Thymus (tissue), 11 donors: ENCODE results near the gene EPS8. TPM values are rescaled to one million over a fixed set of nuclear protein-coding genes. Genes with fewer than 3 reads are reported as not detected.

ENCODE experiments used
- DNase-seq, 9 donors: peaks; one replicate each; pipeline ENCODE4 v3.0.0-alpha.2; 2013; ENCODE audit warnings: low spot score in 9 of 9, low read depth in 6 of 9, missing footprints in 1 of 9
- H3K27ac ChIP-seq, 2 donors: one replicate each; pipeline ENCODE4 v1.5.1; 2013; ENCODE audit warnings: control low read depth in 1 of 2, low read depth in 1 of 2, low read length in 1 of 2, mild to moderate bottlenecking in 1 of 2, moderate library complexity in 1 of 2
- H3K27me3 ChIP-seq, 2 donors: one replicate each; pipeline ENCODE4 v1.5.1; 2013; ENCODE audit warnings: low read length in 1 of 2; ENCODE audit not compliant: control insufficient read depth in 2 of 2, insufficient read depth in 1 of 2
- H3K36me3 ChIP-seq, 2 donors: one replicate each; pipeline ENCODE4 v1.5.1; 2013; ENCODE audit warnings: low read length in 1 of 2, mild to moderate bottlenecking in 1 of 2, moderate library complexity in 1 of 2; ENCODE audit not compliant: control insufficient read depth in 2 of 2, insufficient read depth in 2 of 2
- H3K4me1 ChIP-seq, 2 donors: one replicate each; pipeline ENCODE4 v1.5.1; 2013; ENCODE audit warnings: low read length in 2 of 2; ENCODE audit not compliant: control insufficient read depth in 2 of 2, insufficient read depth in 2 of 2
- H3K4me3 ChIP-seq, 2 donors: one replicate each; pipeline ENCODE4 v1.5.1; 2013; ENCODE audit warnings: low read length in 2 of 2, control low read depth in 1 of 2, mild to moderate bottlenecking in 1 of 2
- H3K9me3 ChIP-seq, 2 donors: one replicate each; pipeline ENCODE4 v1.5.1; 2013; ENCODE audit warnings: low read length in 1 of 2, mild to moderate bottlenecking in 1 of 2; ENCODE audit not compliant: control insufficient read depth in 2 of 2, insufficient read depth in 1 of 2
- WGBS: extraction: QIAGEN DNeasy Blood & Tissue Kit; methylation state at CpG from one replicate; pipeline ENCODE4 v1.1.7; 2013; 5-methylcytosine and 5-hydroxymethylcytosine counted together
- polyA plus RNA-seq: library from polyadenylated mRNA; stranded (reverse); fragments of 200-250 nt; gene quantifications from one replicate; pipeline ENCODE4 v1.2.3, GENCODE V29; 2013
- total RNA-seq: library from RNA; stranded (reverse); fragments of 120-200 nt; gene quantifications from one replicate; pipeline ENCODE4 v1.2.4, GENCODE V29; 2013
- donor health status: healthy.

The EPS8 gene
- total and polyA plus RNA-seq, 2 donors: 3.7 to 9.2 TPM

- 98% methylated on average over 2 of the region's 2 CpGs for WGBS
- Histone ChIP-seq H3K9me3 (no peaks in the 10 kb centered on the region), H3K27ac (no peak overlapping the region), H3K4me1 (no peaks in the 10 kb centered on the region), H3K4me3 (no peak overlapping the region), H3K36me3 (no peaks in the 10 kb centered on the region), H3K27me3 (no peaks in the 10 kb centered on the region)
- DNase-seq: no peak
Observed at GRCh38 chr12:15720295-15720694, 68.9 kb downstream of the EPS8 start.

GRCh38 chr12:15719230-15719629 lies 70.0 kb downstream of the EPS8 start:
- Histone ChIP-seq H3K4me1 (no peaks in the 10 kb centered on the region), H3K4me3 (no peak overlapping the region), H3K36me3 (no peaks in the 10 kb centered on the region), H3K27ac (no peak overlapping the region), H3K27me3 (no peaks in the 10 kb centered on the region), H3K9me3 (no peaks in the 10 kb centered on the region)
- no peak for DNase-seq
- whole genome bisulfite sequencing: 94% methylated on average over 2 of the region's 2 CpGs

- H3K9me3 ChIP-seq: no peaks in the 10 kb centered on the region
- no peaks in the 10 kb centered on the region for H3K4me1 ChIP-seq
- no peak overlapping the region for H3K27ac ChIP-seq
- no peak overlapping the region for H3K4me3 ChIP-seq
- no peaks in the 10 kb centered on the region for H3K27me3 ChIP-seq
- DNase-seq: no peak
- H3K36me3 ChIP-seq: no peaks in the 10 kb centered on the region
- 45% methylated on average over 1 of the region's 1 CpG for WGBS
Observed at GRCh38 chr12:15717940-15718567, 71.1 kb downstream of the EPS8 start.

GRCh38 chr12:15716581-15716980 lies 72.6 kb downstream of the EPS8 start:
- Histone ChIP-seq H3K27ac (no peak overlapping the region), H3K4me3 (no peak overlapping the region), H3K4me1 (no peaks in the 10 kb centered on the region), H3K36me3 (no peaks in the 10 kb centered on the region), H3K9me3 (no peaks in the 10 kb centered on the region), H3K27me3 (no peaks in the 10 kb centered on the region)
- no peak for DNase-seq
- WGBS: 90% methylated on average over 2 of the region's 2 CpGs

- no peak for DNase-seq
- Histone ChIP-seq H3K4me1 (no peaks in the 10 kb centered on the region), H3K4me3 (no peak overlapping the region), H3K9me3 (no peaks in the 10 kb centered on the region), H3K27me3 (no peaks in the 10 kb centered on the region), H3K36me3 (no peaks in the 10 kb centered on the region), H3K27ac (no peak overlapping the region)
- 92% methylated on average over 2 of the region's 2 CpGs for WGBS
Observed at GRCh38 chr12:15714256-15714655, 74.9 kb downstream of the EPS8 start.

GRCh38 chr12:15712823-15713660 lies 76.1 kb downstream of the EPS8 start:
- Histone ChIP-seq H3K27ac (no peak overlapping the region), H3K4me1 (no peaks in the 10 kb centered on the region), H3K9me3 (no peaks in the 10 kb centered on the region), H3K36me3 (no peaks in the 10 kb centered on the region), H3K4me3 (no peak overlapping the region), H3K27me3 (no peaks in the 10 kb centered on the region)
- WGBS: 96% methylated on average over 8 of the region's 8 CpGs
- DNase-seq: no peak

- Histone ChIP-seq H3K4me1 (no peaks in the 10 kb centered on the region), H3K4me3 (no peak overlapping the region)
Observed at GRCh38 chr12:15712160-15712559, 77.0 kb downstream of the EPS8 start.

GRCh38 chr12:15710860-15711510 lies 78.2 kb downstream of the EPS8 start:
- Histone ChIP-seq H3K27me3 (no peaks in the 10 kb centered on the region), H3K4me1 (no peaks in the 10 kb centered on the region), H3K9me3 (no peaks in the 10 kb centered on the region), H3K27ac (no peak overlapping the region), H3K36me3 (no peaks in the 10 kb centered on the region), H3K4me3 (no peak overlapping the region)
- 96% methylated on average over 4 of the region's 4 CpGs for WGBS
- no peak for DNase-seq

More at GRCh38 chr12:15712160-15712559, 77.0 kb downstream of the EPS8 start:
- 94% methylated on average over 1 of the region's 1 CpG for WGBS
- H3K27ac ChIP-seq: no peak overlapping the region
- H3K36me3 ChIP-seq: no peaks in the 10 kb centered on the region
- no peak for DNase-seq
- no peaks in the 10 kb centered on the region for H3K9me3 ChIP-seq
- no peaks in the 10 kb centered on the region for H3K27me3 ChIP-seq

GRCh38 chr12:15709551-15709950 lies 79.6 kb downstream of the EPS8 start:
- no peaks in the 10 kb centered on the region for H3K9me3 ChIP-seq
- no peaks in the 10 kb centered on the region for H3K36me3 ChIP-seq
- DNase-seq: no peak
- no peak overlapping the region for H3K4me3 ChIP-seq
- no peaks in the 10 kb centered on the region for H3K27me3 ChIP-seq
- no peaks in the 10 kb centered on the region for H3K4me1 ChIP-seq
- WGBS: 97% methylated on average over 6 of the region's 6 CpGs
- no peak overlapping the region for H3K27ac ChIP-seq
